GM23248 (cell line): ENCODE measurements around the gene GALNT2. TPM values are rescaled to one million over a fixed set of nuclear protein-coding genes. Genes with fewer than 3 reads are reported as not detected.

Experiments used
- DNase-seq: peaks from one replicate; pipeline ENCODE4 v3.0.0-alpha.2; 2015
- H2AFZ ChIP-seq: fragments of 200-600 bp; sonication (generic); 2 replicates; pipeline ENCODE4 v1.6.1; 2016; ENCODE audit warnings: antibody characterized with exemption
- H3F3A ChIP-seq: fragments of 200-600 bp; sonication (generic); 2 replicates; pipeline ENCODE4 v1.6.1; 2016; ENCODE audit warnings: mild to moderate bottlenecking, antibody characterized with exemption, mixed run types; ENCODE audit not compliant: insufficient read depth
- H3K27ac ChIP-seq: fragments of 200-600 bp; sonication (generic); 2 replicates; pipeline ENCODE4 v1.5.1; 2016; ENCODE audit warnings: mild to moderate bottlenecking
- H3K27me3 ChIP-seq: fragments of 200-600 bp; sonication (generic); replicated peaks from 2 replicates; pipeline ENCODE4 v1.6.1; 2016; ENCODE audit warnings: mild to moderate bottlenecking; ENCODE audit not compliant: insufficient read depth
- H3K36me3 ChIP-seq: fragments of 200-600 bp; sonication (generic); 2 replicates; pipeline ENCODE4 v1.6.1; 2016; ENCODE audit warnings: low read depth, mild to moderate bottlenecking
- H3K4me1 ChIP-seq: fragments of 200-600 bp; sonication (generic); 2 replicates; pipeline ENCODE4 v1.6.1; 2016; ENCODE audit warnings: mild to moderate bottlenecking; ENCODE audit not compliant: insufficient read depth
- H3K4me2 ChIP-seq: fragments of 200-600 bp; sonication (generic); one replicate; pipeline ENCODE4 v1.6.1; 2016; ENCODE audit warnings: mild to moderate bottlenecking; ENCODE audit not compliant: unreplicated experiment
- H3K4me3 ChIP-seq: fragments of 200-600 bp; sonication (generic); 2 replicates; pipeline ENCODE4 v1.5.1; 2016; ENCODE audit warnings: mild to moderate bottlenecking
- H3K79me2 ChIP-seq: fragments of 200-600 bp; sonication (generic); 2 replicates; pipeline ENCODE4 v1.6.1; 2016; ENCODE audit warnings: mild to moderate bottlenecking; ENCODE audit not compliant: insufficient read depth
- H3K9ac ChIP-seq: fragments of 200-600 bp; sonication (generic); 2 replicates; pipeline ENCODE4 v1.6.1; 2016; ENCODE audit warnings: mild to moderate bottlenecking
- H3K9me2 ChIP-seq: fragments of 200-600 bp; sonication (generic); 2 replicates; pipeline ENCODE4 v1.6.1; 2016; ENCODE audit warnings: mixed run types, mild to moderate bottlenecking, moderate library complexity; ENCODE audit not compliant: insufficient read depth
- H3K9me3 ChIP-seq: fragments of 200-600 bp; sonication (generic); one replicate; pipeline ENCODE4 v1.6.1; 2017; ENCODE audit warnings: low read depth
- H4K20me1 ChIP-seq: fragments of 200-600 bp; sonication (generic); 2 replicates; pipeline ENCODE4 v1.6.0; 2016; ENCODE audit not compliant: insufficient read depth
- EZH2 ChIP-seq: fragments of 200-600 bp; sonication (generic); IDR thresholded peaks from 2 replicates; pipeline ENCODE4 v1.6.1; 2018; ENCODE audit warnings: antibody characterized with exemption, mild to moderate bottlenecking; ENCODE audit not compliant: insufficient read depth, poor library complexity, severe bottlenecking
- EZH2phosphoT487 ChIP-seq: fragments of 200-600 bp; sonication (generic); IDR thresholded peaks from 2 replicates; pipeline ENCODE4 v1.6.1; 2018; ENCODE audit warnings: antibody characterized with exemption, moderate library complexity, mild to moderate bottlenecking, low read depth; ENCODE audit not compliant: insufficient read depth
- WGBS, 2 experiments: methylation state at CpG; one replicate each; pipeline ENCODE4 v1.1.6; 2015 to 2017; ENCODE audit warnings: low lambda C conversion rate in 2 of 2, low coverage in 1 of 2; ENCODE audit errors: missing lambda C conversion rate in 2 of 2; 5-methylcytosine and 5-hydroxymethylcytosine counted together
- in situ Hi-C: fragments of 300-500 bp; cut with MboI; formaldehyde crosslinking; loops from 2 replicates; pipeline ENCODE4 v1.15.0; 2020
- polyA plus RNA-seq: library from polyadenylated mRNA; unstranded; fragments of >200 nt; fragmentation: Nextera tagmentation; extraction: Ambion mirVana; gene quantifications from 2 replicates; pipeline ENCODE4 v1.2.1, GENCODE V29; 2016
- total RNA-seq: library from RNA; depleted of rRNA; stranded (reverse); fragments of >200 nt; shearing (Covaris generic); gene quantifications from 2 replicates; pipeline ENCODE4 v1.2.3, GENCODE V29; 2014

Gene GALNT2
- total and polyA plus RNA-seq, 2 experiments from 2014 or later, result 111 to 124 TPM

DNA sequence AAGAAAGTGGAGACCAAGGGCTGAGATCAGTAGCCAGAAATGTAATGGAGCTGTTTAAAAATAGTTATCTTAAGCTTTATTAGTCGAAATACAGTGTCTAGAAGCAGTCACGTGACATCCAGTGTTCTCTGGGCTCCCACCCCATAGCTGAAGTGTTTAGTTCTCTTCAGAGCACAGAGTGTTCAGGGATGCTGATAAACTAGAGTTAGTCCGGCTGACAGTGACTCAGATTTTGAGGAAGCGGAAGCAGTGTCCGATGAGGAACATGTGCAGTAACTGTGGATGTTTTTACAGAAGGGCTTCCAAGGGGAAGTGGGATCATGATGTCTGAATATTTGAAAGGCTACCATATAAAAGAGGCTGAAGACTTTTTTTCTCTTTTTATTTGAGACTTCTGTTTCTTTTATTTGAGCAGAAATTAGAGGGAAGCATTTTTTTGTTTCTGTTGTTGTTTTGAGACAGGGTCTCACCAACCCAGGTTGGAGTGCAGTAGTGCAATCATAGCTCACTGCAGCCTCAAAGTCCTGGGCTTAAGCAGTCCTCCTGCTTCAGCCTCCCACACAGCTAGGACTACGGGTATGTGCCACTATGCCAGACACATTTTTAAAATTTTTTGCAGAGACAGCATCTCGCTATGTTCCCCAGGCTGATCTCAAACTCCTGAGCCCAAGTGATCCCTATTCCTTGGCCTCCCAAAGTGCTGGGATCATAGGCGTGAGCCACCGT lies 124.2 kb downstream of the GALNT2 start:
- H3K79me2 ChIP-seq, result peaks cover 100% of the 10 kb centered on the region
- peaks cover 6% of the 10 kb centered on the region for H3K4me1 ChIP-seq
- TF ChIP-seq EZH2phosphoT487, result no peak
- no peak for TF ChIP-seq EZH2
- no peak overlapping the region for H3K27ac ChIP-seq
- peaks cover 5% of the 10 kb centered on the region for H3F3A ChIP-seq
- H4K20me1 ChIP-seq, result peaks cover 6% of the 10 kb centered on the region; the same call in 1 of the 2 replicates
- H2AFZ ChIP-seq, result no peak overlapping the region
- H3K9me3 ChIP-seq, result no peaks in the 10 kb centered on the region
- H3K4me2 ChIP-seq, result peak overlapping the region; percentile 10
- in situ Hi-C loops, result no loop called here
- no peaks in the 10 kb centered on the region for H3K9me2 ChIP-seq
- DNase-seq, result peak; percentile 75
- H3K9ac ChIP-seq, result no peak overlapping the region
- no peak overlapping the region for H3K4me3 ChIP-seq
- WGBS, 2 experiments, result 36 to 38% methylated on average over 9 of the region's 9 CpGs
- no peaks in the 10 kb centered on the region for H3K36me3 ChIP-seq
- no peaks in the 10 kb centered on the region for H3K27me3 ChIP-seq

- TF ChIP-seq EZH2phosphoT487 (no peak), EZH2 (no peak)
- no peaks in the 10 kb centered on the region; the same call in 1 of the 2 replicates for H3F3A ChIP-seq
- DNase-seq, result no peak
- H3K4me3 ChIP-seq, result no peak overlapping the region
- H3K27me3 ChIP-seq, result no peaks in the 10 kb centered on the region
- no peaks in the 10 kb centered on the region for H3K36me3 ChIP-seq
- in situ Hi-C loops, result no loop called here
- no peak overlapping the region for H3K9ac ChIP-seq
- H3K9me2 ChIP-seq, result no peaks in the 10 kb centered on the region
- WGBS, 2 experiments, result 88 to 91% methylated on average over 4 of the region's 4 CpGs
- H4K20me1 ChIP-seq, result peaks cover 2% of the 10 kb centered on the region; the same call in 1 of the 2 replicates
- peaks cover 100% of the 10 kb centered on the region for H3K79me2 ChIP-seq
- no peak overlapping the region for H3K27ac ChIP-seq
- H2AFZ ChIP-seq, result no peak overlapping the region
- no peak overlapping the region for H3K4me2 ChIP-seq
- H3K9me3 ChIP-seq, result no peaks in the 10 kb centered on the region
- peaks cover under 1% of the 10 kb centered on the region; the same call in 1 of the 2 replicates for H3K4me1 ChIP-seq
Observed at GRCh38 chr1:230191855-230192254, 124.8 kb downstream of the GALNT2 start.

DNA sequence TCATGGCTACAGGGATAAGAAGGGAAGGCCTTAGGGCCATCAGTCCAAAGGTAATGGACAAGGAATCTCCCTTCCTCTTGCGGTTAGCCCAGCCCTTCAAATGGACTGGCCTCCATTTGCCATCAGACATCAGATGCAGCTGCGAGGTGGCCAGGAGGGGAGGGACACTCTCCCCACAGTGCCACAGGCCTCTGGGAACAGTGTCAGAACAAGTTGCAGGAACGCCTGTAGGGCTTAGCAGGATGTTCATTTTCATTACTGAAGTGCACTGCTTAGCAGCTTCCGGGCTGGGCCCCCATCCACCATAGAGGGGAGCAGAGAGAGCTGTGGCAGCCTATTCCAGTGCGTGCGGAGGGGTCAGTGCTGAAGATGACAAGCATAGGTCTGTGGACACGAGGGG lies 127.5 kb downstream of the GALNT2 start:
- H3K79me2 ChIP-seq, result peaks cover 96% of the 10 kb centered on the region
- H3K9me3 ChIP-seq, result no peaks in the 10 kb centered on the region
- no peaks in the 10 kb centered on the region for H3K27me3 ChIP-seq
- H3K27ac ChIP-seq, result no peak overlapping the region
- no peaks in the 10 kb centered on the region for H3K9me2 ChIP-seq
- H3K36me3 ChIP-seq, result no peaks in the 10 kb centered on the region
- in situ Hi-C loops, result no loop called here
- H3K9ac ChIP-seq, result no peak overlapping the region
- H3K4me2 ChIP-seq, result no peak overlapping the region
- DNase-seq, result no peak
- no peaks in the 10 kb centered on the region for H3K4me1 ChIP-seq
- H3F3A ChIP-seq, result no peaks in the 10 kb centered on the region; the same call in 1 of the 2 replicates
- no peak overlapping the region for H2AFZ ChIP-seq
- WGBS, 2 experiments, result 88 to 93% methylated on average over 6 to 7 of the region's 7 CpGs
- no peaks in the 10 kb centered on the region for H4K20me1 ChIP-seq
- TF ChIP-seq EZH2, result no peak
- no peak for TF ChIP-seq EZH2phosphoT487
- no peak overlapping the region for H3K4me3 ChIP-seq

- Histone ChIP-seq H3K9ac (no peak overlapping the region), H3K27me3 (no peaks in the 10 kb centered on the region), H3F3A (no peaks in the 10 kb centered on the region; the same call in 1 of the 2 replicates), H3K4me2 (no peak overlapping the region), H3K9me3 (no peaks in the 10 kb centered on the region), H4K20me1 (no peaks in the 10 kb centered on the region), H3K79me2 (peaks cover 94% of the 10 kb centered on the region), H3K27ac (no peak overlapping the region), H2AFZ (no peak overlapping the region), H3K36me3 (no peaks in the 10 kb centered on the region), H3K9me2 (no peaks in the 10 kb centered on the region), H3K4me3 (no peak overlapping the region), H3K4me1 (no peaks in the 10 kb centered on the region)
- DNase-seq, result no peak
- in situ Hi-C loops, result no loop called here
- 97 to 98% methylated on average over 3 of the region's 3 CpGs for WGBS, 2 experiments
- TF ChIP-seq EZH2 (no peak), EZH2phosphoT487 (no peak)
Observed at GRCh38 chr1:230195199-230195598, 128.2 kb downstream of the GALNT2 start.
